Skin of body (tissue), 2 donors: ENCODE measurements around the gene SLAMF7. TPM values are rescaled to one million over a fixed set of nuclear protein-coding genes. Genes with fewer than 3 reads are reported as not detected.

Source experiments
- DNase-seq: peaks from one replicate; lab custom pipeline; 2025; lab: John Stamatoyannopoulos, UW
- total RNA-seq: library from RNA; depleted of rRNA; stranded (reverse); fragments of >200 nt; gene quantifications from one replicate; pipeline ENCODE4 v1.2.3, GENCODE V29; 2014

The SLAMF7 gene
- total RNA-seq, 1 donor from 2014 or later = 0.49 TPM

GRCh38 chr1:160745551-160745950 lies 6.5 kb downstream of the SLAMF7 start:
- no peak for DNase-seq

GRCh38 chr1:160746836-160747500 lies 7.9 kb downstream of the SLAMF7 start:
- DNase-seq = no peak

- no peak for DNase-seq
Measured at GRCh38 chr1:160747717-160748116, 8.7 kb downstream of the SLAMF7 start.

GRCh38 chr1:160748181-160748877 lies 9.3 kb downstream of the SLAMF7 start:
- DNase-seq = no peak

- DNase-seq = no peak
Measured at GRCh38 chr1:160748878-160749269, 9.8 kb downstream of the SLAMF7 start.

GRCh38 chr1:160750608-160751007 lies 11.6 kb downstream of the SLAMF7 start:
- no peak for DNase-seq

- no peak for DNase-seq
Measured at GRCh38 chr1:160752406-160752805, 13.4 kb downstream of the SLAMF7 start.

- DNase-seq = no peak
Measured at GRCh38 chr1:160752924-160753323, 13.9 kb downstream of the SLAMF7 start.

GRCh38 chr1:160753594-160753993 lies 14.5 kb downstream of the SLAMF7 start:
- no peak for DNase-seq

- no peak for DNase-seq
Measured at GRCh38 chr1:160755461-160755860, 16.4 kb downstream of the SLAMF7 start.

GRCh38 chr1:160755911-160756848 lies 17.1 kb downstream of the SLAMF7 start:
- DNase-seq = no peak

GRCh38 chr1:160756849-160757201 lies 17.8 kb downstream of the SLAMF7 start:
- DNase-seq = no peak

- DNase-seq = no peak
Measured at GRCh38 chr1:160758521-160758920, 19.5 kb downstream of the SLAMF7 start.

- DNase-seq = no peak
Measured at GRCh38 chr1:160759740-160760139, 20.7 kb downstream of the SLAMF7 start.

GRCh38 chr1:160761046-160761445 lies 22.0 kb downstream of the SLAMF7 start:
- no peak for DNase-seq

- DNase-seq = no peak
Measured at GRCh38 chr1:160761886-160762285, 22.8 kb downstream of the SLAMF7 start.

GRCh38 chr1:160763993-160764392 lies 24.9 kb downstream of the SLAMF7 start:
- no peak for DNase-seq

- DNase-seq = no peak
Measured at GRCh38 chr1:160767395-160768294, 28.6 kb downstream of the SLAMF7 start.

GRCh38 chr1:160768295-160768657 lies 29.2 kb downstream of the SLAMF7 start:
- DNase-seq = no peak

GRCh38 chr1:160772331-160772730 lies 33.3 kb downstream of the SLAMF7 start:
- DNase-seq = no peak

GRCh38 chr1:160773093-160773492 lies 34.0 kb downstream of the SLAMF7 start:
- DNase-seq = no peak
